GM12801 (cell line): ENCODE data around the gene TNN.

Experiments used
- TF ChIP-seq, protein P1 (sequence below): IDR thresholded peaks from one replicate; pipeline ENCODE4 v1.5.1; 2011; ENCODE audit warnings: control low read depth; ENCODE audit not compliant: insufficient read length; ENCODE audit errors: extremely low read depth

Gene TNN

DNA sequence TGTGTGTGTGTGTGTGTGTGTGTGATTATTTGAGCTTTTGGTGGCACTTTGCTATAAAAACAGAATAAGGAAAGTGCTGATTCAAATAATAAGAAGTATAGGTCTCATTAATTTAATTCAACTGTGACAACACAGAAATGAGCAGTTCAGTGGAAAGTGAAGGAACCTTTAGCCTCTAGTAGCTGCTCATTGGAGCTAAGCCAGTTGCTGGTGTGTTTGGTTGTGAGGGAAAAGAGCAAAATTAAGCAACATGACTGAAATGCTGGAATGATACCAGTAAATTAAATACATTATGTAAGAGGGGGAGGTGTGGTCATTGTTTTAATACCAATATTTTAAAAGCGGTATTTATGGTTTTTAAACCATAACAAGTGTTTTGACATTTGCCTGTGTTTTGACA lies 69.7 kb downstream of the TNN start:
- TF ChIP-seq, protein P1, sequence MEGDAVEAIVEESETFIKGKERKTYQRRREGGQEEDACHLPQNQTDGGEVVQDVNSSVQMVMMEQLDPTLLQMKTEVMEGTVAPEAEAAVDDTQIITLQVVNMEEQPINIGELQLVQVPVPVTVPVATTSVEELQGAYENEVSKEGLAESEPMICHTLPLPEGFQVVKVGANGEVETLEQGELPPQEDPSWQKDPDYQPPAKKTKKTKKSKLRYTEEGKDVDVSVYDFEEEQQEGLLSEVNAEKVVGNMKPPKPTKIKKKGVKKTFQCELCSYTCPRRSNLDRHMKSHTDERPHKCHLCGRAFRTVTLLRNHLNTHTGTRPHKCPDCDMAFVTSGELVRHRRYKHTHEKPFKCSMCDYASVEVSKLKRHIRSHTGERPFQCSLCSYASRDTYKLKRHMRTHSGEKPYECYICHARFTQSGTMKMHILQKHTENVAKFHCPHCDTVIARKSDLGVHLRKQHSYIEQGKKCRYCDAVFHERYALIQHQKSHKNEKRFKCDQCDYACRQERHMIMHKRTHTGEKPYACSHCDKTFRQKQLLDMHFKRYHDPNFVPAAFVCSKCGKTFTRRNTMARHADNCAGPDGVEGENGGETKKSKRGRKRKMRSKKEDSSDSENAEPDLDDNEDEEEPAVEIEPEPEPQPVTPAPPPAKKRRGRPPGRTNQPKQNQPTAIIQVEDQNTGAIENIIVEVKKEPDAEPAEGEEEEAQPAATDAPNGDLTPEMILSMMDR = no peak

- TF ChIP-seq, protein P1 = no peak
Observed at GRCh38 chr1:175138579-175138978, 70.9 kb downstream of the TNN start.

GRCh38 chr1:175145899-175146528 lies 78.4 kb downstream of the TNN start:
- TF ChIP-seq, protein P1 = no peak

GRCh38 chr1:175146529-175147213 lies 79.0 kb downstream of the TNN start:
- TF ChIP-seq, protein P1 = no peak

GRCh38 chr1:175147569-175147968 lies 79.9 kb downstream of the TNN start:
- TF ChIP-seq, protein P1 = no peak

DNA sequence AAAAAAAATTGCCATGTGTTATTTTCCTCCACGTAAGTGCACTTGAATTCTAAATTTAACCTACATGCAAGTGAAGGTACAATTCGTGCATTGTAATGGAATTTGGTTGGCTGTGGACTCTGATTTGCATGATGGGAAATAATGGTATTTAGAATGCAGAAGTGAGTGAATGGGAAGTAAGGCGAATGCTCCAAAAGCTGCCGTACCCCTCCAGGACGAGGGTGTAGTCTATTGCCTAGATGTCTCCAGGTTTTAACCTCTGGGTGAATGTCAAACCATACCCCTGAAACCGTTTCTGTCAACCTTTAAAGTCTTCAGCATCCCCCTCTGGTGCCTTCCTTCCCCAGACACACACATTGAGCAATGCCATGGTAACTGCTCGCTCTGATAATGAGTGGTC lies 80.4 kb downstream of the TNN start:
- TF ChIP-seq, protein P1 = no peak

DNA sequence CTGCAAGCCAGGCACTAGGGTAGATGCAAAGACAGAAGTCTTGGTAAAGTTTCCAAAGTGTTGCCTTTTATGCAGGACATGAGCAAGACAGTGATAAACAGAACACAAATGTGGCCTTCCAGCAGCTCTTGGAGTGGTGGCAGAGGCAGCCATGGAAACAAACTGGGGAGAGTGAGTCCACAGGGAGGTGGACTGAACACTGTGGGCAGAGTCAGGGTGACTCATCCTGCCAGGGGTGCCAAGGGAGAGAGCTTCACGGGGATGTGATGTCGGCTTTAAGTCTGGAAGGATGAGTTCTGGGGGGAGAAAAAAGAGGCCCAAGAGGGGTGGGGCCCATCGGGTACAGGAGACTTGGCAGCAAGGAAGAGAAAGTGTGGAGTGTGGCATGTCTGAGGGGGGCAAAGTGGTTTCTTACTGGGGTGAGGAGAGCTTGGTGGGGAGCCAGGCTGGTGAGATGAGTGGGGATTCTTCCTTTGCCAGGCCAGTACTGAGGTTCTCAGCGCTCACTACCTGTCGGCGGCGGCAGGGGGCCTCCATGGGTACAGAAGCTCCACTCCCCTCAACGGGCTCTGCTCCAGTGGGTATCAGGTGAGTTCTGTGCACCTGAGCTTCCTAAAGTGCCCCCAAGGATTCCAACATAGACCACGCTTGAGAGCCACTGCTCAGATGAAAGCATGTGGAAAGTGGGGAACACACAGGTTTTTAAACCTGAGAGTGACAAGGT lies 83.1 kb downstream of the TNN start:
- TF ChIP-seq, protein P1 = no peak
